Measurements from ENCODE around the gene TPRKB.
"Not testable (repeated sequence)": the region's sequence is repeated elsewhere in the genome, so short reads cannot be mapped to it uniquely, and the experiment has no call there.

The TPRKB gene

GRCh38 chr2:73736378-73736777 lies 767 bp downstream of the TPRKB start:
- DNase-seq: no peak

GRCh38 chr2:73730810-73731209 lies 6.3 kb downstream of the TPRKB start:
- no peak for DNase-seq

- DNase-seq: no peak
These were observed 8.4 kb downstream of the TPRKB start for GRCh38 chr2:73728711-73729110.

- DNase-seq: no peak
These were observed 9.1 kb downstream of the TPRKB start for GRCh38 chr2:73728043-73728442.

- DNase-seq: not testable (repeated sequence)
These were observed 10.5 kb downstream of the TPRKB start for GRCh38 chr2:73726657-73727056.

GRCh38 chr2:73718851-73719621 lies 18.1 kb downstream of the TPRKB start:
- DNase-seq: no peak

- no peak for DNase-seq
These were observed 18.7 kb downstream of the TPRKB start for GRCh38 chr2:73718421-73718820.

- DNase-seq: not testable (repeated sequence)
These were observed 19.4 kb downstream of the TPRKB start for GRCh38 chr2:73717695-73718094.

GRCh38 chr2:73717251-73717606 lies 19.9 kb downstream of the TPRKB start:
- no peak for DNase-seq

GRCh38 chr2:73716543-73717250 lies 20.4 kb downstream of the TPRKB start:
- no peak for DNase-seq

- no peak for DNase-seq
These were observed 23.1 kb downstream of the TPRKB start for GRCh38 chr2:73714091-73714490.

GRCh38 chr2:73708527-73708926 lies 28.6 kb downstream of the TPRKB start:
- DNase-seq: no peak

GRCh38 chr2:73707636-73708035 lies 29.5 kb downstream of the TPRKB start:
- no peak for DNase-seq

- DNase-seq: no peak
These were observed 30.1 kb downstream of the TPRKB start for GRCh38 chr2:73707058-73707457.

GRCh38 chr2:73705091-73705490 lies 32.1 kb downstream of the TPRKB start:
- no peak for DNase-seq

- DNase-seq: no peak
These were observed 32.9 kb downstream of the TPRKB start for GRCh38 chr2:73704285-73704684.

- no peak for DNase-seq
These were observed 33.5 kb downstream of the TPRKB start for GRCh38 chr2:73703675-73704074.

- not testable (repeated sequence) for DNase-seq
These were observed 34.2 kb downstream of the TPRKB start for GRCh38 chr2:73702852-73703493.

- DNase-seq: no peak
These were observed 35.0 kb downstream of the TPRKB start for GRCh38 chr2:73701968-73702665.

- not testable (repeated sequence) for DNase-seq
These were observed 35.7 kb downstream of the TPRKB start for GRCh38 chr2:73701448-73701765.

- DNase-seq: no peak
These were observed 36.3 kb downstream of the TPRKB start for GRCh38 chr2:73700661-73701447.

- DNase-seq: no peak
These were observed 37.0 kb downstream of the TPRKB start for GRCh38 chr2:73700131-73700611.

- no peak for DNase-seq
These were observed 37.7 kb downstream of the TPRKB start for GRCh38 chr2:73699437-73699836.
